ENCODE measurements around the gene APP. TPM values are rescaled to one million over a fixed set of nuclear protein-coding genes. Genes with fewer than 3 reads are reported as not detected.

Gene APP
- total RNA-seq, 1 donor from 2014 or later = 257 TPM

DNA sequence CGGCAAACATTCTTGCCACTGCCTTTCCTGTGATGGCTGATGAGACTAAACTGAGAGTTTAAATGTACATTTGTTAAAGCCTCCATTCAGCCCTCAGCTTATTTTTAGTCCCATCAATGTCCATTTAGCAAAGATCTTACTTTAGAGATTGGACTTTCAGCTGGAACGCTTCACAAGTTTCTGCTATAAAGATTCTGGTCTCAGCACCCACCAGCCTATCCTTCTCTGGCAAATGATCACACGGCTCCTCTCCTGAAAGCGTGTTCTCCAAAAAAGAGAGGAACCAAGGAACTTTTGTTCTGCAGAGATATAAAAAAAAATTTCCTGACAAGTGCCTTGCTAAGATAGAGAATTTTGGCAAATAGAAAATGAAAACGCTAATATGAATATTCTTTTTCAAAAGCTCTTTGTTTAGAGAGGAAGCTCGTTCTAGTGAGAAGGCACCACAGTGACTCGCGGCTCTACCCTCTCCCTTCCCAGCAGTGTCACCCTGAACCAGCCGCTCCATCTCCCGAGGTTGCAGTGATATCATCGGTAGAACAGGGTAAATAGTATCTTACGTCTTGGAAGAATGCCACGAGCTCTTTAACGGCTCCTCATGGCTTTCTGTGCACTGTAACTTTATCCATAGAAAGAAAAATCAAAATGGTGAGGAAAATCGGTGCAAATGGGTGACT lies 200.2 kb downstream of the APP start:
- DNase-seq = no peak

DNA sequence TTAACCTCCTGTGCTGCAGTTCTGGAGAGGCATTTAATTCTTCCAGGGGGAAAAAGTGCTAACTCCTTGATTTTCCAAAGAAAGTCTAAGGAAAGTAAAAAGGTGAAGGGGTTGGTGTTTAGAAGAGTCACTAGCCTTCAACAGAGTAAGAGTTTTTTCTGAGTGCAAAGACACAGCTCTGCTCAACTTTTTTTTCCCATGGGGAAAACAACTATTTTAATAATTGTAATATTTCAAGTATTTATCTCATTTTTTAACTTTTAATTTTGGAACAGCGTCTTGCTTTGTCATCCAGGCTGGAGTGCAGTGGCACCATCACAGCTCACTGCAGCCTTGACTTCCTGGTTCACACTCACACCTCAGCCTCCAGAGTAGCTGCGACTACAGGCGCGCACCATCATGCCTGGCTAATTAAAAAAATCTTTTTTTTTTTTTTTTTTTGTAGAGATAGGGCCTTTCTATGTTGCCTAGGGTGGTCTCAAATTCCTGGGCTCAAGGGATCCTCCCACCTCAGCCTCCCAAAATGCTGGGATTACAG lies 202.6 kb downstream of the APP start:
- DNase-seq = no peak

DNA sequence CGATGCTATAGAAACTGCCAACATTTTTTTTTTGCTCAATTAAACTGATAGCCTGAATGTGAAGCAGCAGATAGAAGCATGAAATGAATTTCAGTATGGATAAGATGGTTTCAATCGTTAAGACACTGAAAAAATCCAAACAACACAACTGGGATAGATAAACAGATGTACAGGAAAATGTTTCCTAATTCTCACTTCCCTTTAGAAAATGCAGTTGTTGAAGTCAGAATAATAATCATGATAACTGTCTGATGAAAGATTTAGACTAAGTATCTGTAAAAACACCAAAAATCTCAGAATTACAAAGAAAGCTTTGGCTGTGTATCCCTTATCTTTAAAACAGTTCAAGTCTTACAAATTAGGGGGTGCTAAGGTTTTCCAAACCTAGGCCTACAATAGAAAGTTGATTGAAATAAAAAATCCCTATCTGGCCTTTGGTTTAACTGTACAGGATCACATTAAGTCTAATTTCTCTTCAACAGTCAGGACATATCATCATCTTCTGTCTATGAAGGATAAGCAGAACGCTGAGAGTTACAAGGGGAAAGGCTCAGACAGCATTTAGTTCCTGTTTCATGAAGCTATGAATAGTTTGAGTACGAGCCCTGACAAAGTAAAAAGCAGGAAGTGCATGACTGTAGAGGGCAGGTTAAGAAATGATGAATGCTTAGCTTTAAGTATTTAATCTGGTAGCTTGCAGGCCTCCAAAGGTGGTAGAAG lies 203.2 kb downstream of the APP start:
- no peak for DNase-seq

DNA sequence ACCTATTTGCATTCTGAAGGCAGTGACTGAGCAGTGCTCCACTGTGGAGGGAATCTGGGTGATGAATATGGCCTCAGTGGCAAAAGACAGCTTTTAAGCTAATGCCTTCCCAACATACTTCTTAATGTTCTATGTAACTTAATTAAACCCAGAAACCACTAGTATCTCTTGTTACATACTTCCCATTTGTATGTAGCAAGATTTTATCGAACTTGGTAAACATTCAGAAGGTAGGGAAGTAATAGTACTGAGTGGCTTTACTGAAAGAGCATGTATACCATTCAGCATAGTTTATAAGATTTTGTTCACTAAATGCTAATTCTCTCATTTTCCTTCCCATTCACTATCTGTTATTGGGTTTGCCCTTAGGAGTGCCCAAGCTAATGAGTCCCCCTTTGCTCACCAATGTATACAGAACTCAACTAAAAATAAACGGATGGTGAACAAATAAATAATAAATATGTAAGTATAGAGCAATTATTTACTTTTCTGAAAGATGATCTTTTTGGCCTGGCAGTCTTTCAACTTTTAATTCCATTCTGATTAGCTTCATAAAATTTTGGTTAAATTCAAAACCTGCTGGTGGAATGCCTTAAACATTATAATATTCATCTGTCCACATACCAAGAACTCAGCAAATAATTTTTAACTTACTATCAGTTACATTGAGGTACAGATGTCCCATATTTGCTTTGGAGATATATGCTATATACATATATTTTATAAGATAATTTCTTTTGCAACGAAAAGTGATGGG lies 204.4 kb downstream of the APP start:
- no peak for DNase-seq

DNA sequence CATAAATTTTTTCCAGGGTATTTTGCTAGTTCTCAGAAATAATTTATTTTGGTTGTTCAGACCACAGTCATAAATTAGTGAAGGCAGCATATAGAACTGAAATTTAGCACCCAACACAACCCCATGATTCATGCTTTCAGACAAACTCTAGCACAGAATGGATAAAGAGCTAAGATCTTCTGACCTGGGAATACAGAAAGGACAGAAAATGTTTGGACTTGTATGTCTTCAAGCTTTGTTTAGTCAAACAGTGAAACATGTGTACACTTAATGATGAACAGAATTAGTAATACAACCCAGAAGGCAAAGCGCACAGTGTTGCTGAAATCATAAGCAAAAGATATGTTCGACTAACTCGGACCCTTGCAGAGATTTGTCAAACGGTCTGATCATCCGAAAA lies 205.6 kb downstream of the APP start:
- no peak for DNase-seq

DNA sequence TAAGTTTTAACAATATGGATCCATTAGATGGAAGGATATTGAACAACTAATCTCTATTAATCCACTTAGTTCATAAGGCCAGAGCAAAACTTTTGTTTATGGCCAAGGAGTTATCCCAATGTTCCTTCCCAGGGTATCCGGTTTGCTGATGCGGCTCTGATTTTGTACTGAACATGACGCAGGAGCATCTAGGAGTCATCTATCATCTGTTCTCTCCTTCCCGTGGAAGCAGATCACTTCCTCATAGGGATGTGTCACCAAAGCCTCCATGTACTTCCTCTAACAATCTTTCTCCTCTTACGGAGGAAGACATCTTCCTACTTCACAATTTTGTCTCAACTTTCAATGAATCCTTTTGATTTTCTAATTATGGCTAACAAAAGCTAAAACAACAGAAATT lies 206.6 kb downstream of the APP start:
- DNase-seq = no peak

DNA sequence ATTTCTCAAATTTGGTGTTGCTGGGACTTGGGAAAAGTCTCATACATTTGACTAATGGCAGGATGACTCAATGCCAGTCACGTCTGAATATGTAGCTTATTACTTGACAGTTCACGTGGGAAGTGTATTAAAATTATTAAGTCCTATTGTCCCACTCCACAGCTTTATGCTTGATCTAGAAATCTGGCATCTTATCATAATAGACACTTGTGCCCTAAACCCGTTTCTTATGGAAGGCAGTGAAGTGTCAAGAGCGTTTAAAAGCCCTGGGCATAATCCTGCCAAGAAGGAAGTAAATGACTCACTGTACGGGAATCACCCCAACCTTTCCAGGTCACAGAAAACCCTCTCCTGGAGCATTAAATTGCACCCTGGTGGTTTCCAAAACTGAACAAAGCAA lies 207.4 kb downstream of the APP start:
- DNase-seq = no peak

DNA sequence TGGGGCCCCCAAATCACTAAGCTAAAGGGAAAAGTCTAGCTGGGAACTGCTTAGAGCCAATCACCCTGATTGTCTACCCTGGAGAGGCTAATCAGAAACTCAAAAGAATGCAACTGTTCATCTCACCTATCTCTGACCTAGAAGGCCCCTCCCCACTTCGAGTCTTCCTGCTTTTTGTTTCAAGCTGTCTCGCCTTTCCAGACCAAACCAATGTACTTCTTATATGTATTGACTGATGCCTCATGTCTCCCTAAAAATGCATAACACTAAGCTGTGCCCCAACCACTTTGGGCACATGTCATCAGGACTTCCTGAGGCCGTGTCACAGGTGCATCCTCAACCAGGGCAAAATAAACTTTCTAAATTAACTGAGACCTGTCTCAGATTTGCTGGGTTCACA lies 209.5 kb downstream of the APP start:
- DNase-seq = no peak

DNA sequence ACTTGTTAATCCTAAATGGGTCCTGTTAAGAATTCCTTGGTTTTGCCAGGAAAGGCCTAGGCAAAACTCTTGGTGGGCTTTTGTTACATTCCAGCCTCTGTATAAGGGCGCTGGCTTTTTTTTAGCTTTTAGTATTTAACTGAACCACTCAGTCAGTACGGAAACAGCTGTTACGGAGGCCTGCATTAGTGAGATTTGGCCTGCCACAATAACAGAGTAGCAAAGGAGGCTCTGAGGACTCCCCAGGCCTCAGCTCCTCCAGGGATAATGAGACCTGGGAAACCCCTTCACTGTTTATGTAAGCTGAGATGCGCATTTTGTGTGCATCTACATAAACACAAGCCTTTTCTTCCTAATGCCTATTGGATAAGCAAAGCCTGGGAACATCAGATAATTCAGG lies 210.2 kb downstream of the APP start:
- no peak for DNase-seq

DNA sequence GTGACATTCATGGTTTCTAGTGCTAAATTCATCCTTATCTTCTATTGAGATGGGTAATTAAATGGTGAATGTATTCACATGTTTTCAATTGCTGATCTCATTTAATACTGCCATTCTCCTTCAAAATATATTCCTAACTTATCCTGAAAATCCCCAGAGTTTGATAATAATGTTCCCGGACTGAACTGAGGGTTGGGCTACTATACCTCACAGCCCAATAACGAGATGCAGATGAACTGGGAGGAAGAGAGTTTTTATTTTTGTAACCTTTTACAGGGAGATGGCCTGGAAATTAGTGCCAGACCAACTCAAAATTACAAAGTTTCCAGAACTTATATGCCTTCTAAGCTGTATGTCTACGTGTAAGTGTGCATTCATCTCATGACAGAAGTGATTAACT lies 210.8 kb downstream of the APP start:
- DNase-seq = no peak

DNA sequence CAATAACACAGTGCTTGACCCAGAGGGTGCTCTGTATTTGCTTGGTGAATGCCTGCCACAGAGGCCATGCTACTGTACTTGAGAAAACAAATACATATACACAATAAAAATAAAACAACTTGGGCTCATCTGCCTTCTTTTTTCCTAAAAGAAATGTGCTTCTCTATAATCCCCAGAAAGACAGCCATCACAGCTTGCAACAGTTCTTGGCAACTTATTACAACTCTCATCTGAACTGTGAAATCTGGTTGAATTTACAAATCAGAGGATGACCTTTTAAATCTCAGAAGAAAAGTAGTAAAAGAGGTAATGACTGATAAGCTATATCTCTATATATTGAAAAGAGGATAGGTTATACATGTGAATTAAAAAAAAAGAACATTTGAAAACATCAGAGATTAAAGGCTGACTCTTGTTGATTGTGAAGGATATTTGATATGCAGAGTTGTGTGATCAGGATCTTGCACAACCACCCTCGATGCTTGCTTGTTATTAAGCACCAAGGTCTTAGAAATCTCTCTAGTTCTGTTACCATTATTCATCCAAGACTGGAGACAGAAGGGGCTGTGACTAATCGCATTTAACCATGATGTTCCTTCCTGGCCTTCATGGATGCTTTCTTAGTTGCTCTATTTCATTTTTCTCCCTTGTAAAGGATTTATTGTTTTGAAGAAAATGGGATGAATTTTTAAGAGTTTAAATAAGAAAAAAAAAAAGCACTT lies 213.4 kb downstream of the APP start:
- DNase-seq = no peak

DNA sequence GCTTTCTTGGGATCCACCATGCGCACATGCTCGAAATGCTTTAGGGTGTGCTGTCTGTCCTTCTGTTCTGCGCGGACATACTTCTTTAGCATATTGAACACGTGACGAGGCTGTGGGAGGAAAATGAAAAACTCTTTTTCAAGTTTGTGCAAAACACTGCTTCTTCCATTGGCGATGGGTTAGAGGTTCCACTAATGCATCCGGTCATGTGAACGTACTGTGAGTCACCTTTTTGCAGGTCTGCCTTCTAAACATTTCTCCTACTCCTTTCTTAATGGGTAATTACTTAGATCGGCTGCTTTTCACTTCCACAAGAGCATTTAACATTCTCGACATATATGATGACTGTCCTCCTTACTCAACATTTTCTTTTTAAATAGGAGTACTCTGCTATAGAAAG lies 214.9 kb downstream of the APP start:
- no peak for DNase-seq

DNA sequence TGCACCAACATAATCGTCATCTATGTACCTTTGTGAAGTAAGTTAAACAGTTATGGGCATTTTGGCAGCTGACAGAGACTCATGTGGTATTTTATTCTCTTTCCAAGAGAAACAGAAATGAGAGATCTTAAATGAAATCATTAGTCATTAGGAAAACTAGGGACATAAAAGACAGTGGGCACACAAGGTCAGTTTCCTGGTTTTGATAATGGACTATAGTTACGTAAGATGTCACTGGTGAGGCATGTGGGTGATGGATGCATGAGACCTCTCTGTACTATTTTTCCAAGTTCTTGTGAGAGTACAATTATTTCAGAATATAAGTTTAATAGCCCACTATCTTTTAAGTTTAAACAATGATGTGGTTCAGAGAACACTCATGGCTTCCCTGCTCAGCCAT lies 216.9 kb downstream of the APP start:
- no peak for DNase-seq

DNA sequence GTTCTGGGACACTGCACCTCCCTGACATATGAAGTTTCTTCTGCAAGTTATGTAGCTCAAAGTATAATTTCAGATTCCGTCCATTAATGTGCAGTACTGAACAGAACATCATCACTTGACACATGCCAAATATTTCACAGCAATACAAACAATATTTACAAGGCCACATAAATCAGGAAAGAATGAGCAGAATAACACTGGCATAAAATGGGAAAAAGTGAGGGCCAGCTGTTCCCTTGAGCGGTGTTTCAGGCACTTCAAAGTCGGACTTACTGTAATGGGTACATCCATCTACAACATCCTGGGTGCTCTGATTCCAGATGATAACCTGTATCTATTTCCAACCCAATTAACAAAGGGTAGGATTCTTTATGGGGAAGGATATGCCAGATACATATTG lies 217.4 kb downstream of the APP start:
- no peak for DNase-seq

DNA sequence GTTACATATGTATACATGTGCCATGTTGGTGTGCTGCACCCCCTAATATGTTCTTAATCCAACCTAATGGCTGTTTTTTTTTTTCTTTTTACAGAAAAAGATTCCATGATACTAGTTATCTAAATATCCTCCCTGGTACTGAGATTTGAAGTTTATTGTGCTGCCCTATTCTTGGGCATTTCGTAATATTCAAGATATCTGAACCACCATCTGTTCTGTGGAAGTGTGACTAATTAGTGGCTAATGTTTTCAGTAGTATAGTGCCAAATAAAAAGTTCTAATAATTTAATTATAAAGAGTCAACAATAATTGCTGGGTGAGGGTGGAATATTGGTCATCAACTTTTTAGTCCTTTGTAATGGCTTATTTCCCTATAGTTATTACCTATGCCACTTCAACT lies 218.3 kb downstream of the APP start:
- DNase-seq = no peak

DNA sequence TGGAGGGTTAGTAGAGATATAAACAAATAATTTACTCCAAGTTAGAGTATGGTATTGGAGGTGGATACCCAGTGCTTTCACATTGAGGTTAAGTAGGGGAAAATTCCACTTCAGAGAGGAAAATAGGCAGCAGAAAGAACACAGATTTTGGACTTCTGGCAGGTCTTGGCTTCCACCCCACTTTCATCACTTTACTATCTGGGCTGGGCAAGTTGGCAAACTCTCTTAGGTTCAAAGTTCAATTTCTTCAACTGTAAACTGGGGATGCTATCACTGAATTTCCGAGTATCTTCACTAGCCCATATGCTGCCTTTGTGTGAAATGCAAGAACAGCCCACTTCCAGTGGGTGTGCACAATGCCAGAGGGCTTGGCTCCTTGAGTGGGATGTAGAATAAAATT lies 220.9 kb downstream of the APP start:
- DNase-seq = no peak

DNA sequence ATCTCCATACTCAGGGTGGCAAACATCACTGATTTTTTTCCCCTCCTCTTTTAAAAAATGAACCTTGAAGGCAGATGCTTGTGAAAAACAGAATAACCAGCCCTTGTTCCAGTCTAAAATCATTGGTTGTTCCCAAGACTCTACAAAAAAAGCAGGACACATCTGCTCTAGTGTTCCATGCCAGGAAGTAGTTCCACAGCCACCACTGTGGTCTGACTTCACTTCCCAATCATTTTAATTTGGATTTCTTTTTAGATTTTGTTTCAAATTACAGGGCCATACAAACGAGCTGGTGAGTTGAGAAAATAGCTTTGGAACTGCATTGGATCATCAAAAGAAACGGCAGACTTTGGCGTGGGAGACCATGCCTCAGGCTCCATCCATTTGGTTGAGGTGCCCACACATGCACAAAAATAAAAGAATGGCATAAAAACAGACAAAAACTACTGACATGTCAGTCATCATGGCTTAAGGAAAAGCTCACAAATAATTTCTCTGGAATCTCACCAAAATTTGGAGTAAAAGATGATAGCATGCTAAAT lies 225.8 kb downstream of the APP start:
- peak; percentile 55 for DNase-seq

DNA sequence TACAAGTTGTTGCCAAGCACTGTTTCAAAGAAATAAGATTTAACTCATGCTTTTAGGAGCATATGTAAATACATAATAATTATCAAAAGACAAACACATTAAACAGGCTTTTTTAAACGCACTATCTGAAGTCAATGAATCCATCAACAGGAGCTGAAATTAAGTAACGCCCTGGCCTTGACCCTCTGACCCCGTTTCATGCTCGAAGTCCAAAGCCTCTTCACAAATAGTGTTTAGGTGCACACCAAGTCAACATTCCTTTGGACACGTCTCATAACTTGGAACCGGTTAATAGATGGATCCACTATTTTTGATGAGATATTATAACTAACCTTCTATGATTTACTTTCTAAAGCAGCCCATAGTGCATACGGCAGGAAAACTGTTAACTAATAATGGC lies 226.5 kb downstream of the APP start:
- no peak for DNase-seq

DNA sequence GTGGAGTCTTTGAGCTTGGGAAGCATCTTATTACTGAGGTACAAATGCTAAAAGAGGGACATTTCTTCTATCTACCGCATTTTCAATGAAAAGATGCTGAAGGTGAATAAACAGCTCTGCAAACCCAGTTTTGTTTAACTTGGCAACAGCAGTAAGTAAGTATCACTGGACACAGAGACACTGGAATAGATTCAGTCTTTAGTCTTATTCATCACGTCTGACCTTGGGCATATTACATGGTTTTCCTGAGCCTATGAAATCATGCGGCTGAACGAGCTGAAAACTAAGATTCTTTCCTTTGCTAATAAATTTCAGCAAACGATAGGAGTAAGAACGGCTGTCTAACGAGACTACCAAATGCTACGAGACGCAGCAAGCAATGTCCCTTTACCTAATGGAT lies 228.4 kb downstream of the APP start:
- DNase-seq = no peak

DNA sequence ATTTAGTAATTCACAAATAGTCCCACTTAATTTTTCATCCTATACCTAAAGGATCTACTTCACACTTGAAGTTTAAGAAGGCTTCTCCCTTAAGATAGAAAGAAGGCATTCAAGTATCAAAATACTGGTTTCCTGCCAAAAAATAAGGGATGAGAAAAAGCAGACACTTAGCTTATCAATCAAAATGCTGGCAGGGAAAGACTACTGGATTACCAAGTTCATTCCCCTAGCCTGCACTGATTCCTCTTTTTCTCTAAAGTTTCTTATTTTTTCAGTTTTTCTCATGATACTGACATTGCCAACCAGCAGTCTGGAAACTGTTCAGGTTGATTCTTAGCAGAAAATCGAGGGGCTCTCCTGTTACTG lies 231.2 kb downstream of the APP start:
- no peak for DNase-seq

DNA sequence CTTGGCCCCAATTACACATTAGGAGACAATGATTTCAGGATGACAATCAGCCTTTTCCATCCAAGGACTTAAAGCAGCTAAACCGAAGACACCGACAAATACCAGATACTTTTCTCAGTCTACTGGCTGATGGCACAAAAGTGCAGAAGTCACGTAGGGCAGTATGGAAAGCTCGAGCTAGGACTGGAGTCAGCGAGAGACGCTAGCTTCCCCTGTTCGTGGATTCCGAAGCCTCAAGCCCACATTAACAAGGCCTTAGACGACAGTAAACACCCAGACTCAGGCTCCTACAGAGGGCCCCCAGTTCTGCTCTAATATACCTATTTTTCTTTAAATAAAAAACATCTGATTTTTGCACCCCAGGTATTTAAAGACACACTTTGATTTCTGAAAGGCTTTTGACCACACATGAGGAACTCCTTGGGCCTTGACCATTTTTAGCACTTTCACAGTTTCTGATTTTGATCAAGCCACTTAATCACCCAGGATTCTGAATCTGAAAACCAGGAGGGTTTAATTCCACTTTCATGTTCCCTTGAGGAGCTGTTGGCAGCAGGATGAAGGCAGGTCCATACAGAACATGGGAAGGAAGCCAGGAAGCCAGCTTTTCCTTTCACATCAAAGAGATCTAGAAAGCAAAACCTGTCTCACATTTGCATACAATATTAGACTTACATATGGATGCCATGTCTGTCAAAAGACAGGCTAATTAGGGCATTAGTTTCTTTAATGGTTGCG lies 231.7 kb downstream of the APP start:
- no peak for DNase-seq

DNA sequence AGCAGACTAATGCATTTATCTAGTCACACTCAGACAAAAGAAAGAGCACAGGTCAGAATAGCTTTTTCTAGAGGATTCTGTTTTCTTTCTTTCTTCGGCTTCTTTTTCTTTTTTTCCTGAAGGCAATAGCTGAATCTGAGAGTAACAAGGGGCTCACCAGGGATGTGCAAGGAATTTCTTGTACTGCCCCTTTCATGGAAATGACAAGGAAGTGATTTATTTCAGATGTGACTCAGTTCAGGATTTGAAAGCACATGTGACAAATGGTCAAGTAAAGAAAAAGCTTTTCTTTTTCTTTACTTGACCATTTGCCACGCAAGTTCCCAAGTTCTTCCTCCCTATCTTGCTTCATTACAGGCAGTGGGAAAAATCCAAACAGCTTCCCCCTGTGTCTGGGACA lies 233.8 kb downstream of the APP start:
- DNase-seq = no peak
